ENCODE results near the gene OR2B6. TPM values are rescaled to one million over a fixed set of nuclear protein-coding genes. Genes with fewer than 3 reads are reported as not detected.

Gene OR2B6
- total RNA-seq, 2 donors from 2014 or later = not detected

DNA sequence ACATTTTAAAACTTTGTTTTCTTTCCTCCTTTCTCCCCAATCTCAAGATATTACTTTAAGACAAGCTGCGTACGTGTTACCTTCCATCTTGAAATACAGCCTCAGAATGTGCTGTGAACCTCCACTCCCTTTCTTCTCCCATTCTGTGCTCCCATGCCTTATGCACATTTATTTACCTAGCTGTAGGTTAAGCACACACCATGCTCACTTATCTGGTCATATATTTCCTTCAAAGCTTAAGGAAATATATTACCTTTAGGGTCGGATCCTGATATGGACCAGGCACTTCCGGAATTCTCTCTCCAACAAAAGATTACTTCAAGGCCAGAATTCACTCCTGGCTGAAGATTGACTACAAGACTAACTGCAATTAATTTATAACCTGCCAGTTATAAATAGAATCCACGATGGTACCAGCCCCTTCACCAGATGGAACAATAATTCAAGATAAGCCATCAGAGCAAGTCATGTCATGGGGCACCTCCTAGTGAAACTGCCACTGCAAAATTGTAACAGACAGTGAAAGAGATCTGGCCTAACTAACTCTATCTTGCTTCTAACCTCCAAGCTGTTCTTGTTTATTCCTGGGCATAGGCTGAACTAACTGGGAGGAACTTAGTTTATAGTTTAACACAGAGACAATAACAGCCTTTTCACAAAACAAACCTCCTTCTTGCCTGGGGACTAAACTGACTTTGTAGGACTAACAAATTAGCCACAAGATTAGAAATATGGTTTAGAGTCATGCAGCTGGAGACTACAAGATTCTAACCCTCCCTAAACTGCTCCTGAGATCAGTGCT, 47.5 kb downstream of the OR2B6 start:
- H3K9me3 Mint-ChIP-seq = no peaks in the 10 kb centered on the region
- no peak overlapping the region for H3K27ac Mint-ChIP-seq
- peaks cover 23 to 29% of the 10 kb centered on the region in 2 donors for H3K27me3 Mint-ChIP-seq
- no peak overlapping the region for H3K4me3 Mint-ChIP-seq
- H3K36me3 Mint-ChIP-seq = no peaks in the 10 kb centered on the region
- ATAC-seq = no peak
- no peaks in the 10 kb centered on the region for H3K4me1 Mint-ChIP-seq (ENCODE audit: low read depth in 2 of 2)
- DNase-seq (ENCODE audit: low spot score) = no peak

DNA sequence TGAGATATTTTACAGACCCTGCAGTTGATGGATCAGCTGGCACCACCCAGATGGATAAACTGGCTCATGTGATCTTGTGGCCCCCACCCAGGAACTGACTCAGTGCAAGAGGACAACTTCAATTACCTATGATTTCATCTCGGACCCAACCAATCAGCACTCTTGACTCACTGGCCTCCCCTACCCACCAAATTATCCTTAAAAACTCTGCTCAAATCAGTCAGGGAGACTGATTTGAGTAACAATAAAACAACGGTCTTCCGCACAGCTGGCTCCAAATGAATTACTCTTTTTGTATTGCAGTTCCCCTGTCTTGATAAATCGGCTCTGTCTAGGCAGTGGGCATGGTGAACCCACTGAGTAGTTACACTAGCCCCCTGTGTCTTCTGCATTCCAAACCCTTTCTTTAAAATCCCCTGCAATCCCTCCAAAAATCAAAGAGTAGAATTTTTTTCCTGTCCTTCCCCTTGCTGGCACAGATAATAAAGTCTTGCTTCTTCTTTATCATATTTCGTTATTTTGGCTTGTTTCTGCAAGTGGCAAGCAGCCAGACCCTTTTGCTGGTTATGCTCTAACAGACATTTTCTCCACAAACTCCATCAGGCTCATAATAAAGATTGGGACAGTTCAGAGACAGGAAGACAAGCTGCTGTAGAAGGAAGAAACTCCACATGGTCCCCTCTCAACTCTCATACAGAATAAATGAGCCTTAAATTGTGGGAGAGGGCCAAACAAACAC, 48.3 kb downstream of the OR2B6 start:
- Mint-ChIP-seq H3K4me3 (no peak overlapping the region), H3K27ac (no peak overlapping the region), H3K36me3 (no peaks in the 10 kb centered on the region)

DNA sequence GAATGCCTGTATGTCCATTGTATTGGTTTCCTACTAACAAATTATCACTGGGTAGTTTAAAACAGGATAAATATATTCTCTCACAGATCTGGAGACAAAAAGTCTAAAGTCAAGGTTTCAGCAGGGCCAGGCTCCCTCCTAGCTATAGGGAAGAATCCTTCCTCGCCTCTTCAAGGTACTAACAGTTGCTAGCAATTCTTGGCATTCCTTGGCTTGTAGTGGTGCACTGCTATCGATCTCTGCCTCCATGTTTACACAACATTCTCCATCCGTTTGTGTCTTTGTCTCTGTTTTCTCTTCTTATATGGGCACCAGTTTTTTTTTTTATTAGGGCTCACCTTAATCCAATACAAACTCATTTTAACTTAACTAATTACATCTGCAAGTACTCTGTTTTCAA, 48.9 kb downstream of the OR2B6 start:
- H3K4me1 Mint-ChIP-seq (ENCODE audit: low read depth in 2 of 2) = no peaks in the 10 kb centered on the region
- H3K27ac Mint-ChIP-seq = no peak overlapping the region
- DNase-seq (ENCODE audit: low spot score) (no peak), ATAC-seq (no peak)
- H3K27me3 Mint-ChIP-seq = peaks cover 23 to 29% of the 10 kb centered on the region in 2 donors
- no peak overlapping the region for H3K4me3 Mint-ChIP-seq
- no peaks in the 10 kb centered on the region for H3K9me3 Mint-ChIP-seq
- H3K36me3 Mint-ChIP-seq = no peaks in the 10 kb centered on the region

More for the DNA sequence above, 48.3 kb downstream of the OR2B6 start:
- ATAC-seq = no peak
- no peak for DNase-seq (ENCODE audit: low spot score)
- no peaks in the 10 kb centered on the region for H3K4me1 Mint-ChIP-seq (ENCODE audit: low read depth in 2 of 2)
- H3K9me3 Mint-ChIP-seq = no peaks in the 10 kb centered on the region
- H3K27me3 Mint-ChIP-seq = peaks cover 24 to 28% of the 10 kb centered on the region in 2 donors

Other genes with a start within 250 kb of the OR2B6 start
- gene OR2B2, start 44.8 kb upstream of the OR2B6 start, total RNA-seq = not detected
- under 1 TPM; 0.48 to 0.59 TPM for gene ZNF165, start 123.3 kb downstream of the OR2B6 start, total RNA-seq
- gene ZSCAN16, start 167.4 kb downstream of the OR2B6 start, total RNA-seq = 1 to 10 TPM; 5.8 to 6.0 TPM
- gene ZKSCAN8, start 184.6 kb downstream of the OR2B6 start, total RNA-seq = 10 to 100 TPM; 18.2 to 20.0 TPM